Stimulated activated CD8-positive, alpha-beta memory T cell treated with anti-CD3 and anti-CD28 coated beads, Interleukin-7, amount 100 ng/mL, for 1 hour (primary cell): ENCODE results near the gene TRAF3.
"Not testable (repeated sequence)": the region's sequence is repeated elsewhere in the genome, so short reads cannot be mapped to it uniquely, and the experiment has no call there.

ENCODE experiments used
- DNase-seq, 2 donors: peaks; one replicate each; pipeline ENCODE4 v3.0.0-alpha.2; 2020; ENCODE audit warnings: low read depth in 2 of 2

TRAF3 gene

DNA sequence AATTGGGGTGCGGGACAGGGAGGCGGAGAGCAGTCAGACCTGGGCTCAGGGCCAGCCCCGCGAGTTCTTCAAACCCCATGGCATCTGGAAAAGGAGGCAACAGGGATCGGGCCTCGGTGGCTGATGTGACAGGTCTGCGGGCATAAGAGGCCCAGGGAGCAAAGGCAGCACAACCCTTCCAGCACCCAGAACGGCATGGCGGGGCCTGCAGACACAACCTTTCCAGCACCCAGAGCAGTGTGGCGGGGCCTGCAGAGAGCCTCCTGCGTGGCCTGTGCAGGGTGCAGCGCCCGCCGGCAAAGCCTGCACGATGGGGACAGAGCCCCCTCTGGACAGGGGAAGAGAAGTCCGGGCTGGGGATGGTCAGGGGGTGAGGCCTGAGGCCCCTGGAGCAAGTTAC, 26.2 kb upstream of the TRAF3 start:
- no peak for DNase-seq

DNA sequence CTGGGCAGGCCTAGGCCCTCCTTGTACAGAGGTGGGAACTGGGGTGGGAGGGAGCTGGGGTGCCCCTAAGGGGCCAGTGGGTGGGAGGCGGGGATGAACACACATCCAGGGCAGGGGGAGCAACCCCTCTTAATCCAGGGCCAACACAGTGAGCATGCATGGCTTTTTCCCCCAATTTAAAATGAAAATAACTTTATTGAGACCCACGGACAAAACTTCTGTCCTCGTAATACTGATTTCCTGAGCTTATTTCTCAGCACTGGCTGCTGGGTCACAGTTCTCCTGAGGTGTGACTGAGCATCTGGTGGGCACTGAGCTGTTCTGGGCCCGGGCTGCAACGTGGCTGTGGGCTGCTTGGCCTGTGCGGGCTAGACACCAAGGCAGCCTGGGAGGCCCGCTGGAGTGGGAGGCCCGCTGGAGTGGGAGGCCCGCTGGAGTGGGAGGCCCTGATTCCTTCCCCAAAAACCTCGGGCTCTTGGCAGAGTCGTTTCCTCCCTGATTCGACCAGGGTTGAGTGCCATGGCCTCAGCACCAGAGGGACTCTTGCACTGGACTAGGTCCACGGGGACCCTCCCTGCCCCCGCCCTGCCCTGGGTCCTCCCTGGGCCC, 24.9 kb upstream of the TRAF3 start:
- no peak for DNase-seq

DNA sequence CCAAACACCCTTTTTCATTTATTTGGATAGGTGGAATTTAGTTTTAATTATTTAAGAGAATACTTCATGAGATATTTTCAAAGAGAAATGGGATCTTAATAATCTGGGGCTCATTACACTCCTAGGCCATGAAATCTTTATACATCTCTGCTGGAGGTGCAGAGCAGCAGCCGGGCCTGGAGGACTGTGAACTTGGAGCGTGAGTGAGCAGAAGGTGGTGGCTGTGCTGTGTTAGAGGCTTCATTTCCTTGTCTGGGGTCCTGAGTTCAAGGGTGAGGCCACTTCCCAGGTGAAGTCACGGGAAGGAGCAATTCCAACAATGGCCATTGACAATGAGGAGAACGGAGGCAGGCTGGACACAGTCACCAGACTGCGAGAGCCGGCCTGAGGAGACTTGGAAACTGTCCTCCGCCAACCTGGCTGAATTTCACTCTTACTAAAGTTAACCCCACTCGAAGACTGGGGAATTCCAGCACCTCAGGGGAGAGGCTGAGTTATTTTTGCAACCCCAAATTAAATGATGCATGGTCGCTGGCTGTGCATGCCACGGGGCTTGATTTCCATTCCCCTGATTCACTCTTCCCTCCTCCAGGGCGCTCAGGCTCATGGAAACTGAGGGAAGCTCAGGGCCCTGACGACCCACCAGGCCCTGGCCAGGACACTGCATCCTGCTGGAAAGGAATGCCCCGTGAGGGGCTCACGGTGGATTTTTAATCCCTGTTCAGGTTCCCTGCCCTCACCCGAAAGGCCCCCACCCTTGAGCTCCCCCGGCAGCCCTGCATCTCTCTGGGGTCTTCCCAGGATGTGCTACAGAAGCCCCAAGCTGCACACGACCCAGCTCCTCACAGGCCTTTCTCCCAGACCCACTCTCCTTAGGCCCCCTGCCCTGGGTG, 22.6 kb upstream of the TRAF3 start:
- no peak for DNase-seq

DNA sequence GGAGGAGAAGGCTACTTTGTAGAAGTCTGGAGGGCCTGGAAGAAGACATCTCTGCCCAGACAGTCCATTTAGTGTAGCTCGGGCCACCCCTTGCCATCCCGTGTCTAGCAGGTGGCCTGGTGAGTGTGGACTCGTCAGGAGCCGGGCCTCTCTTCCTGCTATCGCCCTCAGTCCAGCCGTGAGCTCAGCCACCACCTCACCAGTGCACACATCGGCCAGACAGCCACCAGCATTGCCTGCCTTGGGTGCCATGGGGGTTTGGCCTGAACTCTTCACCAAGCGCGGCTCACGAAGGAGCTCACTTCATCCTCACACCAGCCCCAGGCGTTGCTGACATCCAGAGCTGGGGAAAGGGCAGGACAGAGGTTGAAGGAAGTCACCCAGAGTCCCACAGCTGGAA, 19.6 kb upstream of the TRAF3 start:
- no peak for DNase-seq

DNA sequence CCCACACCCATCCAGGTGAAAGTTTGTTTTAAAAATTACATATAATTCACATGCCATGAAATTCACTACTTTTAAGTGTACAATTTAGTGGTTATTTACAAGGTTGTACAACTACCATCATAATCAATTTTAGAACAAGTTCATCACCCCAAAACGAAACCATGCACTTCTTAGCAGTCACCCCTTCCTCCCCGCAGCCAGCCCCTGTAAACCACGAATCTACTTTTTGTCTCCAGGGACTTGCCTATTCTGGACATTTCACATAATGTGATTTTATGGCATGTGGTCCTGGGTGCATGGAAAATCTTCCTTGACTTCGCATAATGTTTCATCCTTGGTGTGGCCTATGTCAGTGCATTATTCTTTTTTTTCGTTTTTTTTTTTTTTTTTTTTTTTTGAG, 19.2 kb upstream of the TRAF3 start:
- no peak for DNase-seq

DNA sequence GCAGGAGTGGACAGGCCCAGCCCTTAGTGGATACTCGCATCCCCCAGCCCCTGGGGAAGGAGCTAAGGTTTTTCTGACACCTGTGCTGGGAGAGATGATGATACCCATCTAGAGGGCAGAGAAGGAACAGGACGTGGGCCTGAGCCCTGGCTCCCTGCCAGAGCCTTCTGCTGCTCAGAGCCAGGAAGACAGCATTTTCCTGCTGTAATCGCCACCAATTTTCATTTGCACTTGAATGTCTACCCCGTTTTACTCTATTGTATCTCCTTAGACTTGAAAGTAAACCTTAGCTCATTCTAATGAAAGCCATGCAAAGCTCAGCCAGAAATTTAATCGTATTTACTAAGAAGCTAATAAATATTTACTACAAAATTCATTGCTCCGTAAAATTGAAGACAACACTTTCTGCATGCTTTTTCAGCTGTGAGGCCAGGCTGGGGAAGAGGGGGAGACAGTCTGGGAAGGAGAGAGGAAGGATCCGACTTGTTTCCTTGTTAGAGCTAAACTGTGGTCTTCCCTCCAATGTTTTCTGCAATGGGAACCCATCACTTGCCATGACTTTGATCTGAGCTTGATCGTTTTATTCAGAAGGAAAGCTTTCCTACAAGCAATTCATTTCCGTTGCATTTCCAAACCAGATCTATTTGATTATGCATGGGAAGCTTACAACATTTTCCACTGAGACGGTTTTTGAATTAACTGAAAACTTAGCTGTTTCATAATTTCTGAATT, 17.6 kb upstream of the TRAF3 start:
- no peak for DNase-seq

DNA sequence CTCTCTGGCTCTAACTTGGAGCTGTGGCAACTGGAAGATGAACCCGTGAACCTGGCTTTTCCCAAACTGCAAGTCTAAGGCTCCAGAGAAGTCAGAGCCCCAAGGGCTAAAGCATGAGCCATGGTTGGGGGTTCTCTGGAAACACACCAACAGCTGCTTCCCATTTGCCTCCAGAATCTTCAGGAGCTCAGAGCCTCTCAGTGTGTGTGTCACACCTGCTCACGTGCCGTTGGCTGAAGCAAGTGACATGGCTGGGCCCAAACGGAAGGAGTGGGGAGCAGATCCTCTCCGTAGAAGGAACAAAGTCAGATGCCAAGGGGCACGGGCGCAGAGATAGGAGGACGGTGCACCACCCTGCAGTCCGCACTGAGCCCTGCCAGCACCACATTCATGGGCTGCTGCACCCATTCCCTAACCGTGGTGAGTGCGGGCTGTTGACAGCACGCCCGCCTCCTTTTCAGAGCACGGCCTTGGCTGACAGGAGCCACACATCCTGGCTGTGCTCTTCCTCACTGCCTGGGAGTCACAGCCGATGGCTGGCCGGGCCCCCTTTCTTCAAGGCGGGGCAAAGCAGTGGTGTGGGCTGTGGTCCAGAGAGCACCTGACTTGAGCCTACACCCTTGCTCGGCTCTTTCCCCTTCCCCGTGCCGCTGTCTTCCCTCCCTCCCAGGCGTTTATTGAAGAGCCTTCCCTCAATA, 16.6 kb upstream of the TRAF3 start:
- no peak for DNase-seq

DNA sequence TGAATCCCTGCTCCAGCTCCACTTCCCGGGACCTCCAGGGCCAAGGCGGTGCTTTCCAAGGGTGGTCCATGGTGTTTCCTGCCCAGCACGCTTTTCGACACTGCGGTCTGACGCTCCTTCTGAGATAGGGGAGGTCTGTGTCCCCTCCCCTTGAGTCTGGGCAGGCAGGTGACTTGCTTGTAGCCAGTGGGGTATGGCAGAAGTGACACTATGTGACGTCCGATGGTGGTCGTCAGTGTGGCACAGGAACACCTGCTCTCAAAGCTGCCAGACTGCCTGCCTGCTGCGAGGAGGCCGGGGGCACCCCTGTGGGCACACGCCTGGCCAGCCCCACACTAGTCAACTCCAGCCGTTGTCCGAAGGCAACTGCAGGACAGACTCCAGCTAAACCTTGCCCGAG, 16.0 kb upstream of the TRAF3 start:
- DNase-seq = no peak

DNA sequence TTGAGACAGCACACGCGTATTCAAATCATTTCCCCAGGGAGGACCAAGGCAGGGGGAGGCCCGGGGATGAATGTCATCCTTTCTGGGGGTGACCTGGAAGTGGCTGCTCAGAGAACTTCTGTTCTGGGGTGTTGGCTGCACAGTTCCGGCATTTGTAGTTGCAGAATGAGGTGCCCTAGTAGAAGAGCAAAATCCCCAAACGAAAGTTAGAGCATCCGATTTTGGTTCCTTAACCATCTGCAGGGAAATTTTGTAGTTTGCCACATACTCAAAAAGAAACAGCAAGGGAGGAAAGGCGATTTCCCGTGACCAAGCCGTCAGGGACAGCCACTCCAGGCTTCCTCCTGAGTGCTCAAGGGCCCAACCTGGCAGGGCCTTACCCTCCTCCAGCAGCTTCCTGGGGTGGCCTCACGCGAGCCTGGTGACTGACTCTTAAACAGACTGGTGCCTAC, 13.0 kb upstream of the TRAF3 start:
- DNase-seq = no peak

DNA sequence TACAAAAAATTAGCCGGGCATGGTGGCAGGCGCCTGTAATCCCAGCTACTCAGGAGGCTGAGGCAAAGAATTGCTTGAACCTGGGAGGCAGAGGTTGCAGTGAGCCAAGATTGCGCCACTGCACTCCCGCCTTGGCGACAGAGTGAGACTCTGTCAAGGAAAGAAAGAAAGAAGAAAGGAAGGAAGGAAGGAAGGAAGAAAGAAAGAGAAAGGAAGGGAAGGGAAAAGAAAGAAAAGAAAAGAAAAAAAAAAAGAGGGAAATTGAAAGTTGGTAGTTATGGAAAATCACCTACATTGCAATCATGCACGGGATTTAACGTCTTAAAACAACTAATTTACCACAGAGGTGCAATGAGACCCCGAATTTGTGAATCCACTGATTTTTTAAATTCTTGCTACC, 11.5 kb upstream of the TRAF3 start:
- DNase-seq = not testable (repeated sequence)

DNA sequence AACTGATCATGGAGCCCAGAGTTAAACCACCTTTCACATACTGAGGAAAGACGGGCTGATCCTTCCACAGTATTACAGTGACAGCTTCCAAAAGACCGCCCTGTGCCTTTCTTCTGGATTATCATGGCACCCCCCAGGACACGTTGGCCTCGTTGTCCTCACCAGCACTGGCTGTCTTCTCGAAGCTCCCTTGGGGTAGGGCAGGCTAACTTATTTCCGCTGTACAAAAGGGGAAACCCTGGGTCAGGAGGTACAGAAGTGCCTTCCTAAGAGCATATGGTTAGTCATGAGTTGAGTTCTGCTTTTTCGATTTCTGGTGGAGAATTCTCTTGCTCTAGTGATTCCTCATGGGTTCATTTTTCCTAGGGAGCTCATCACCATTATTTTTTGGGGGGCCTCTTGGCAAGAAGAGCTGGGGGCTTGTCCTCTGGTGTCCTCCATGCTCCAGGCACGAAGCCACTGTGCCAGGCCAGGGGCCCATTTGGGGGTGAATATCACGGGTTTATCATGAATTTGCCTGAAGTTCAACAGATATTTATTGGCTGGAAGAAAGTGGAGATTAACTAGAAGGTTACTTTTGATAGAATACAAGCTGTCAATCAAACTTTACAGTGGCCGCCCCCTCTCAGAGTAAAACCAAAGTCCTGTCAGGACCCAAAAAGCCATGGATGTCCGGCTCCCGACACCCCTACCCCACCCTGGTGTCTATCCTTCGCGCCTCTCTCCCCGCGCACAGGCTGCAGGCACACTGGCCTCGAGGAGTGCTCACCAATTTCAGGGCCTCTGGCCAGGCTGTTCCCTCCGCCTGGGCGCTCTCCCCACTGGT, 8.8 kb upstream of the TRAF3 start:
- DNase-seq = no peak

DNA sequence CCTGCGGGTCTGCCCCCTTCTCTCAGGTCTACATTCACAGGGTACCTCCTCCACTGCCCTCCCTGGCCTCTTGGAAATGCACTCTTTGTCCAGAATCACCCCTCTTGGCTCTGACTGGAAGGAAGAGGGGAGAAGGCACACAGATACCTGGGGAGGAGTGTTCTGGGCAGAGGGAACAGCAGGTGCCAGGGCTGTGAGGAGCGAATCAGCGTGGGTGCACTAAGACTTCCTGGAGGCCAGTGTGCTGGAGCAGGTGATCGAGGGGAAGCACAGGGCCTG, 8.3 kb upstream of the TRAF3 start:
- DNase-seq = no peak

DNA sequence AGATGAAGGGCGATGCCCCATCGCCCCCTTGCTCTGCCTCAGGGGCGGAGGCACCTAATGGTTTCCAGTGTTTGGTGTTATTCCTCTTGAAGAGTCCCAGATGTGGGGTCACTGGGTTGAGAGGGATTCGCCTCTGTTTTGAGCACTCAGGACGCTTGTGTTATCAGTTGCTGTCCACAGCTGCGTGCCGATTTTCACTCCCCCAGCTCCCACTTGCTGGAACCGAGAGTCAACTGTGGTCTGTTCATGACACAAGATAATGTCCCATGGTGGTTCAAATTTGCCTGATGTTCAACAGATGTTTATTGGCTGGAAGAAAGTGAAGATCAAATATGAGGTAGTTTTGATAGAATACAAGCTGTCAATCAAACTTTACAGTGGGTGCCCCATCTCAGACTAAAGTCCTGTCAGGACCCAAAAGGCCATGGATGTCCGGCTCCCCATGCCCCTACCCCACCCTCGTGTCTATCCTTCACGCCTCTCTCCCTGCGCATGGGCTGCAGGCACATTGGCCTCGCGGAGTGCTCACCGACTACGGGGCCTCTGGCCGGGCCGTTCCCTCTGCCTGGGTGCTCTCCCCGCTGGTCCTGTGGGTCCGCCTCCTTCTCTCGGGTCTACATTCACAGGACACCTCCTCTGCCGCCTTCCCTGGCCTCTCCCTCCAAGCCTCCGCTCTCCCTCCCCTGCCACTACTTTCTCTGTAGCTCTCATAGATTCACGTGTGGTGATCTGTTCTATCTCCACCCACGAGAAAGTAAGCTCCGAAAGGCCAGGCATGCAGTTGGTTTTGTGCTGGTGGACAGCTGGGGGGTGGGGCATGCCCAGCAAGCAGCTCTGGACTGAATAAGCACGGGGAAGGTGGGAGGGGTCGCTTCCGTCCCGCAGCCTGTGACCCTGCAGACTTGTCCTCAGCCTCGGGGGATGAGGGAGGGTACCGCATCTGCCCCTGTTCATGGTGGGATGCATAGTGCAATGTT, 6.8 kb upstream of the TRAF3 start:
- no peak for DNase-seq

DNA sequence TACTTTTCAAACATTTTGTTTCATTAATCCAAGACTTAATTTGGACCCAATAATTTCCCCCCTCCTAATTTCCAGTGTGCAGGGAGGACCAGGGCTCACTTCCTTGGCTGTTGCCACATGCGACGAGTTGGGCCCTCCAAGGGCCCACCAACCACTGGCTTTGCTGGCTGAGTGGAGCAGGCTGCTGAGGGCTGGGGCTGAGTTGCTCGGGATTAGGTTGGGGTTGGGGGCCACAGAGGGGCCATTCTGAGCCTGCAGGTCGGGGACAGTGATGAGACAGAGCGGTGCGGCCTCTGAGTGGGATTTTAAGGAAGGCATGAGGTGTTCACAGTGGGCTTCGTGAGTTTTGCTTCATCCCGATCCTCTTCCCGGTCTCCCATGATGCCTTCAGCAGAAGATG, 6.1 kb upstream of the TRAF3 start:
- DNase-seq = no peak

DNA sequence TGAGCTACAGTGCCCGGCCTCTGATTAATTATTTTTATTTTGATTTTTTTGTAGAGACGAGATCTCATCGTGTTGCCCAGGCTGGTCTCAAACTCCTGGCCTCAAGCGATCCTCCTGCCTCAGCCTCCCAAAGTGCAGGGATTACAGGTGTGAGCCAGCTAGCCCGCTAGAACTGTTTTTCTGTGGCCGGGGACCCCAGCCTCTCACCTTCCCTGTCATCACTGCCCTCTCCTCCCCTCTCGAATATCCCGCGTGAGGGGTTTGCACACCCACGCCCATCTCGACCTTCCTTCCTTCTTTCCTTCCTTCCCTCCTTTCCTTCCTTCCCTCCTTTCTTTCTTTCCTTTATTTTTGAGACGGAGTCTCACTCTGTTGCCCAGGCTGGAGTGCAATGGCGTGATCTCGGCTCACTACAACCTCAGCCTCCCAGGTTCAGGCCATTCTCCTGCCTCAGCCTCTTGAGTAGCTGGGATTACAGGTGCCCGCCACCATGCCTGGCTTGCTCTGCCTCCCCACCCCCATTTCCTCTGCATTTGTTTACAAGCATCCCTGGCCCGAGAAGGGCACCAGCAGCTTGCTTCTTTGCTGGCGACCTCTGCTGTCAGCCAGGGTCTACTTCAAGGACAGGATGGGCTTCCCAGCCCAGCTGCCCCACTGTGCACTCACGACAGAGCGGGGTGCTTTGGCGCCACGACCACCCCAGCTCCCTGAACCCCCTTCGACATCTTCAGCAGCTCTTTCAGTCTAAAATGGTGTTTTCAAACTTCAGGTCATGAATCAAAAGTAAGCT, 4.3 kb upstream of the TRAF3 start:
- DNase-seq = no peak

DNA sequence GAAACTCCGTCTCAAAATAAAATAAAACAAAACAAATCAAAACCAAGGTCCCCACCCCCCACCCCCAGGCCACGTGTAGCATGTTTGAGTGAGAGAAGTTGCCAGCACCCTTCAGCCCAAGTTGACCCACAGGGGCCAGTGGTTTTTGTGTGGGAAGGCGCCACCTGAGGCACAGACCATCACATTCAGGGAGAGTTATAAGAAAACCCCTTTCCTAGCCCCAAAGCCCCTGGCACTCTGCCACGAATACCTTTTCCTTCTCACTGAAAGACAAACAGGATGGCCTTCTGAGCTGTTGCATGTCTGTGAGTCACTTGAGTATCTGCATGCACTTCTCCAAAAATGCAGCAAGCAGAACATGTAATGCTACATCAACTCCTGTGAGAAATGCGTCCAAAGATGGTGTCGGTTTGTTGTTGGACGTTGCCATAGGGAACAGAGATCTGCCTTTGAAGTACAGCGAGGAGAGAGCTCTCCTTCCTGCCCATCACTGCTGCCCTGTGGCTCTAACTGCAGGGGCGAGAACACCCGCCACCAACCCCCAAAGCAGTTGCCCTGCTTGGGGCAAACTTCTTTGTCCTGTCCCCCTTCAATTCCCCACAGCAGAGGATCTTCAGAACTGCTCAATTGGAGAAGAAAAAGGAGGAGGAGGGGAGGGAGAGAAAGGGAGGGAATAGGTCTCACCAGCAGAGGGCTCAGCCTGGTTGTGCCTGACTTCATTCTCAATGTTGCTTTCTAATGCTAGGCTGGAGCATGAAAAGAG, 2.7 kb upstream of the TRAF3 start:
- DNase-seq = no peak

DNA sequence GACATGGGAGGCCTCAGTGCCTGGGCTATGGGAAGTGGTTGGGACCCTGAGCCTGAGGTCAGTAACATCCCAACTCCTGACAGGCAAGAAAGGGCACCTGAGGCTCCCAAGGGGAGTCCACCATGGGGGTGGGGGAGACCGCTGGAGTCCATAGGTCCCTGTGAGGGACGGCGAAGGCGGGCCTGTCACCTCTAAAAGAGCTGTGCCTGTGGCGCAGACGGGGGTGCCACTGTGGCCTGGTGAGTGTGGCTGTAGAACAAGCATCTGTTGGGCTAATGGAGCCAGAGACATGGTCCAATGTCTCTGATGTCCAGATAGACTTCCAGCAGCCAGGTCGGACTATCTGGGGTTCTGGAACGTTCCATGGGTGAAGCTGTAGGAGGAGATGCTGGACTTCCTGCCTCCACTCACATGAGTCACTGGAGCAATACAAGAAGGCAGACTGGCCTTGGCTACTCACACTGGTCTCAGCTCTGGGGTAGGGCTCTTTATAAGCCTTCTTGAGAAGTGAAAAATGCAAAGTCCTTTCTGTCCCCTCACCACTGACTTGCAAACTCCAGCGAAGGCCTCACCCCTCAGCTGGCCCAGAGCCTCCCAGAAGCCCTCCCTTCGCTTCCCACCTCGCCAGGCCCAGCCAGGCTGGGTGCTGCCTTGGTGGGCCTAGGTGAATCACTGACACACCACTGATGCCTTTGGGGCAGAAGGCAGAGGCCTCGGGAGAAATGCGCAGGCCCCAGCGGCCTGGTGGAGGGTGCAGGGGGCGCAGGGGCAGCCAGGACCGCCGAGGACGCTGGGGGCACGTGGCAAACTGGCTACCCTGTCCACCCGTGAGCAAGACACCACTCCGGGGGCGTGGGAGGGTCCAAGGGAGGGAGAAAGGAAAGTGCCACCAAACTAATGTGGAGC, 1.1 kb upstream of the TRAF3 start:
- no peak for DNase-seq
